HG02763 (cell line): Measurements from ENCODE around the gene KCND3.

Source experiments
- ATAC-seq: cut with Tn5 transposase; IDR thresholded peaks from one replicate; pipeline ENCODE4 v1.9.1; 2021; ENCODE audit warnings: mild to moderate bottlenecking, moderate library complexity; ENCODE audit not compliant: unreplicated experiment

The KCND3 gene

GRCh38 chr1:111884772-111885443 lies 104.6 kb downstream of the KCND3 start:
- no peak for ATAC-seq

- no peak for ATAC-seq
These were observed 106.4 kb downstream of the KCND3 start for GRCh38 chr1:111882986-111883560.

- ATAC-seq, result no peak
These were observed 106.9 kb downstream of the KCND3 start for GRCh38 chr1:111882559-111882958.

- no peak for ATAC-seq
These were observed 108.3 kb downstream of the KCND3 start for GRCh38 chr1:111880881-111881837.

- ATAC-seq, result no peak
These were observed 110.4 kb downstream of the KCND3 start for GRCh38 chr1:111879081-111879480.

- no peak for ATAC-seq
These were observed 110.8 kb downstream of the KCND3 start for GRCh38 chr1:111878649-111879048.

GRCh38 chr1:111878091-111878490 lies 111.4 kb downstream of the KCND3 start:
- ATAC-seq, result no peak

GRCh38 chr1:111876631-111877030 lies 112.8 kb downstream of the KCND3 start:
- ATAC-seq, result no peak

- no peak for ATAC-seq
These were observed 113.8 kb downstream of the KCND3 start for GRCh38 chr1:111875640-111876039.

GRCh38 chr1:111873460-111874030 lies 115.9 kb downstream of the KCND3 start:
- ATAC-seq, result no peak

- no peak for ATAC-seq
These were observed 119.3 kb downstream of the KCND3 start for GRCh38 chr1:111870181-111870580.

GRCh38 chr1:111867868-111868440 lies 121.5 kb downstream of the KCND3 start:
- no peak for ATAC-seq

- ATAC-seq, result no peak
These were observed 124.6 kb downstream of the KCND3 start for GRCh38 chr1:111864862-111865261.

- ATAC-seq, result no peak
These were observed 126.1 kb downstream of the KCND3 start for GRCh38 chr1:111863401-111863800.

GRCh38 chr1:111862599-111862998 lies 126.9 kb downstream of the KCND3 start:
- no peak for ATAC-seq

GRCh38 chr1:111861523-111861922 lies 127.9 kb downstream of the KCND3 start:
- ATAC-seq, result no peak

GRCh38 chr1:111857194-111857651 lies 132.2 kb downstream of the KCND3 start:
- no peak for ATAC-seq

GRCh38 chr1:111856411-111857185 lies 132.9 kb downstream of the KCND3 start:
- no peak for ATAC-seq

GRCh38 chr1:111855260-111855659 lies 134.2 kb downstream of the KCND3 start:
- ATAC-seq, result no peak

GRCh38 chr1:111852261-111852721 lies 137.2 kb downstream of the KCND3 start:
- ATAC-seq, result no peak
